HepG2 (cell line): ENCODE data around the gene SDHD. TPM values are rescaled to one million over a fixed set of nuclear protein-coding genes. Genes with fewer than 3 reads are reported as not detected.

ENCODE experiments used
- ADNP ChIP-seq: sonication (generic); formaldehyde crosslinking; IDR thresholded peaks from 2 replicates; pipeline ENCODE4 v1.4.0; 2020; ENCODE audit warnings: missing genetic modification reagents
- ARNT ChIP-seq: fragments of 450-650 bp; IDR thresholded peaks from 2 replicates; pipeline ENCODE4 v1.6.1; 2017
- BRF2 ChIP-seq: sonication (generic); formaldehyde crosslinking; IDR thresholded peaks from 2 replicates; pipeline ENCODE4 v1.8.1; 2022; ENCODE audit warnings: mild to moderate bottlenecking, missing genetic modification reagents
- JUNB ChIP-seq: sonication (generic); formaldehyde crosslinking; IDR thresholded peaks from 2 replicates; pipeline ENCODE4 v1.8.0; 2022; ENCODE audit warnings: missing genetic modification reagents, mild to moderate bottlenecking, borderline replicate concordance
- KLF16 ChIP-seq, 2 experiments: sonication (generic) in 1 of 2; formaldehyde crosslinking in 1 of 2; IDR thresholded peaks; 2 replicates each; pipeline versions ENCODE4 v1.6.1 to v1.8.0; 2016 to 2023; ENCODE audit warnings: missing genetic modification reagents in 2 of 2, missing compliant biosample characterization in 1 of 2
- NR2F6 ChIP-seq, 2 experiments: IDR thresholded peaks; 2 replicates each; pipeline ENCODE4 v1.6.1; 2016; ENCODE audit warnings: antibody characterized with exemption in 1 of 2, mild to moderate bottlenecking in 1 of 2
- RERE ChIP-seq: IDR thresholded peaks from 2 replicates; pipeline ENCODE4 v1.6.1; 2016; ENCODE audit warnings: low read depth, missing genetic modification reagents, missing compliant biosample characterization
- SMYD3 ChIP-seq: sonication (generic); formaldehyde crosslinking; IDR thresholded peaks from 2 replicates; pipeline ENCODE4 v1.8.1; 2023; ENCODE audit warnings: mild to moderate bottlenecking, missing genetic modification reagents
- SP140L ChIP-seq: sonication (generic); formaldehyde crosslinking; IDR thresholded peaks from 2 replicates; pipeline ENCODE4 v1.4.0; 2020; ENCODE audit warnings: missing genetic modification reagents, borderline replicate concordance
- TEAD2 ChIP-seq: sonication (generic); formaldehyde crosslinking; IDR thresholded peaks from 2 replicates; pipeline ENCODE4 v1.9.0; 2021; ENCODE audit warnings: missing genetic modification reagents
- ZMYM4 ChIP-seq: sonication (generic); formaldehyde crosslinking; IDR thresholded peaks from 2 replicates; pipeline ENCODE4 v1.8.1; 2023; ENCODE audit warnings: mild to moderate bottlenecking, missing genetic modification reagents
- ZNF232 ChIP-seq: sonication (generic); formaldehyde crosslinking; IDR thresholded peaks from 2 replicates; pipeline ENCODE4 v1.4.0; 2020; ENCODE audit warnings: missing genetic modification reagents, borderline replicate concordance
- ZNF556 ChIP-seq: sonication (generic); formaldehyde crosslinking; IDR thresholded peaks from 2 replicates; pipeline ENCODE4 v1.4.0; 2020; ENCODE audit warnings: mild to moderate bottlenecking, missing genetic modification reagents, borderline replicate concordance
- ZNF619 ChIP-seq: sonication (generic); formaldehyde crosslinking; IDR thresholded peaks from 2 replicates; pipeline ENCODE4 v1.4.0; 2020; ENCODE audit warnings: mild to moderate bottlenecking, missing genetic modification reagents
- polyA plus RNA-seq, 8 experiments: library from polyadenylated mRNA; depleted of rRNA in 3 of 8; stranded (reverse) in 7 of 8; unstranded in 1 of 8; fragments of >200 nt; fragmentation: Illumina TruSeq in 4 of 8; extraction: Trizol in 4 of 8; gene quantifications; 2 replicates each; pipeline versions ENCODE4 v1.2.1 to v1.2.3, GENCODE V29; 2011 to 2016; ENCODE audit warnings: low read depth in 4 of 8, missing spikeins in 1 of 8, mixed read lengths in 1 of 8; ENCODE audit not compliant: insufficient read depth in 1 of 8
- total RNA-seq, 5 experiments: library from RNA; depleted of rRNA; stranded (reverse); fragments of >200 nt; fragmentation: Illumina TruSeq; extraction: Trizol; gene quantifications; 2 replicates each; pipeline ENCODE4 v1.2.3, GENCODE V29; 2016; ENCODE audit warnings: low read depth in 1 of 5
- TF ChIP-seq, protein P1 (sequence below): sonication (generic); formaldehyde crosslinking; conservative IDR thresholded peaks from 2 replicates; pipeline ENCODE4 v1.8.1; 2023; ENCODE audit warnings: missing genetic modification reagents
- TF ChIP-seq, protein P2 (sequence below): sonication (generic); formaldehyde crosslinking; IDR thresholded peaks from 2 replicates; pipeline ENCODE4 v1.8.0; 2022; ENCODE audit warnings: mild to moderate bottlenecking, missing genetic modification reagents, moderate library complexity

The SDHD gene
- total and polyA plus RNA-seq, 2 of the 13 experiments (the other 11 are each of a cell fraction or from before 2014, with no cell fraction given), result 117 to 123 TPM

DNA sequence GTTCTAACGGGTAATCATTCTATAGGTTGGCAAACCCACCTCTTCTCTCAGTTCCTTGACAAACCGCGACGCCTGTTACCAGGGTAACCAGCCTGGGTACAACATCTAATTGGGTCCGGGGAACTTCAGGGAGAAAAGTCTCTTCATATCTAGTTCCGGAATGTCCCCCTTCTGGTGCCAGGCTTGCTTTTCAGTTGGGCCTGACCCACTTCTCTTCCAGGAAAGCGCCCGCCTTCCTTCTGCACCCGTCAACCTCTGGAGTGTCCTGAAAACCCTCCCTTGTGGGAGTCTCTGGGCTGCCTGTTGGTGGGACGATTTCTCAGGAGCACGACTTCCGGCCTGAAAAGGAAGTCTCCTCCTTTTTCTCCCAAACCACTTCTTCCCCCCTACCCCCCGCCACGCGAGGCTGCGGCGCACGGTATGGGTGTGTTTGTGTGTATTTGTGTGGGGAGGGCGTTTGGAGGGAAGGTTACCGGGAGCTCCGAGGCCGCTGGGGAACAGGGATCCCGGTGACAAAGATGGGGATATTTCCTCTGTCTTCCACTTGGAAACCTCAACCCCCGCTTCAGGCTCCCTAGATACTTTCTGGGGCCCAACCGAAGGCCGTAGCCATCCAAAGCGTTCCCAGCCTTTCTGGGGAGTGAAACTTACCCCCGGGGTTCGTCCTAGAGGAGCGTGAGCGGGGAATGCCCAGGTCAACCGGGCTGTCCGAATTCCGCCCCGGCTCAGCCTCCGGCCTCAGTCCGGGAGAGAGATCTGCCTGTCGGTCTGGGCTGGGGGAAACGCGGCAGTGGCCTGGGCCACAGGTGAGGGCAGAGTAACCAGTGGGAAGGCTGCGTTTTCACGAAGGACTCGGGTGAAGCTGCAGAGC, 12.5 kb upstream of the SDHD start, which contains the start of the genes NKAPD1 and PIH1D2 (continued):
- TF ChIP-seq ZNF556 (CRISPR knock-in tag), result no peak
- TF ChIP-seq ZMYM4 (CRISPR knock-in tag), result peak; percentile 73
- no peak for TF ChIP-seq ARNT
- TF ChIP-seq TEAD2 (CRISPR knock-in tag), result no peak
- no peak for TF ChIP-seq ADNP
- TF ChIP-seq KLF16 (CRISPR knock-in tag; IDR thresholded peaks at IDR 0.05), result peak in 1 of 2 experiments; percentile 75; a peak in 2 of 4 replicates
- no peak for TF ChIP-seq ZNF619
- TF ChIP-seq JUNB (CRISPR knock-in tag), result no peak
- 0 out of 2 replicates have a peak, but pooled peaks have one; percentile 27 for TF ChIP-seq SP140L
- TF ChIP-seq, protein P1, sequence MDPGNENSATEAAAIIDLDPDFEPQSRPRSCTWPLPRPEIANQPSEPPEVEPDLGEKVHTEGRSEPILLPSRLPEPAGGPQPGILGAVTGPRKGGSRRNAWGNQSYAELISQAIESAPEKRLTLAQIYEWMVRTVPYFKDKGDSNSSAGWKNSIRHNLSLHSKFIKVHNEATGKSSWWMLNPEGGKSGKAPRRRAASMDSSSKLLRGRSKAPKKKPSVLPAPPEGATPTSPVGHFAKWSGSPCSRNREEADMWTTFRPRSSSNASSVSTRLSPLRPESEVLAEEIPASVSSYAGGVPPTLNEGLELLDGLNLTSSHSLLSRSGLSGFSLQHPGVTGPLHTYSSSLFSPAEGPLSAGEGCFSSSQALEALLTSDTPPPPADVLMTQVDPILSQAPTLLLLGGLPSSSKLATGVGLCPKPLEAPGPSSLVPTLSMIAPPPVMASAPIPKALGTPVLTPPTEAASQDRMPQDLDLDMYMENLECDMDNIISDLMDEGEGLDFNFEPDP, result no peak
- 0 out of 2 replicates have a peak, but pooled peaks have one; percentile 40 for TF ChIP-seq ZNF232
- TF ChIP-seq, protein P2, sequence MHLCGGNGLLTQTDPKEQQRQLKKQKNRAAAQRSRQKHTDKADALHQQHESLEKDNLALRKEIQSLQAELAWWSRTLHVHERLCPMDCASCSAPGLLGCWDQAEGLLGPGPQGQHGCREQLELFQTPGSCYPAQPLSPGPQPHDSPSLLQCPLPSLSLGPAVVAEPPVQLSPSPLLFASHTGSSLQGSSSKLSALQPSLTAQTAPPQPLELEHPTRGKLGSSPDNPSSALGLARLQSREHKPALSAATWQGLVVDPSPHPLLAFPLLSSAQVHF (CRISPR knock-in tag), result no peak
- TF ChIP-seq SMYD3 (CRISPR knock-in tag), result no peak
- TF ChIP-seq RERE, result no peak
- TF ChIP-seq BRF2 (CRISPR knock-in tag), result no peak
- no peak for TF ChIP-seq NR2F6 (IDR thresholded peaks at IDR 0.05)
- TF ChIP-seq NR2F6 (CRISPR knock-in tag; IDR thresholded peaks at IDR 0.05), result no peak
